Astrocyte (in vitro differentiated cells and primary cell): ENCODE data around the gene ITLN2. TPM values are rescaled to one million over a fixed set of nuclear protein-coding genes. Genes with fewer than 3 reads are reported as not detected.

Experiments used
- DNase-seq: peaks from one replicate; pipeline ENCODE4 v3.0.0-alpha.2; 2010; ENCODE audit warnings: low read depth
- FAIRE-seq: peaks from 2 replicates; lab custom pipeline; 2011; peaks lifted over from hg19 to GRCh38; lab: Jason Lieb, UNC
- H2AFZ ChIP-seq: 2 replicates; pipeline ENCODE4 v1.6.0; 2012; ENCODE audit warnings: low read depth, low read length, inconsistent platforms
- H3K27ac ChIP-seq: 2 replicates; pipeline ENCODE4 v1.5.1; 2011; ENCODE audit warnings: low read depth, low read length, inconsistent platforms
- H3K27me3 ChIP-seq: 2 replicates; pipeline ENCODE4 v1.6.0; 2011; ENCODE audit warnings: low read length, inconsistent platforms; ENCODE audit not compliant: insufficient read depth
- H3K36me3 ChIP-seq: 2 replicates; pipeline ENCODE4 v1.5.1; 2011; ENCODE audit warnings: low read length, inconsistent platforms; ENCODE audit not compliant: insufficient read depth
- H3K4me1 ChIP-seq: 2 replicates; pipeline ENCODE4 v1.5.1; 2011; ENCODE audit warnings: low read length, inconsistent platforms; ENCODE audit not compliant: insufficient read depth
- H3K4me2 ChIP-seq: 2 replicates; pipeline ENCODE4 v1.6.0; 2012; ENCODE audit warnings: low read length, inconsistent platforms
- H3K4me3 ChIP-seq: 2 replicates; pipeline ENCODE4 v1.5.1; 2011; ENCODE audit warnings: low read depth, mild to moderate bottlenecking, low read length, inconsistent platforms; ENCODE audit not compliant: insufficient read depth
- H3K79me2 ChIP-seq: 2 replicates; pipeline ENCODE4 v1.6.0; 2012; ENCODE audit warnings: mild to moderate bottlenecking, low read length, inconsistent platforms; ENCODE audit not compliant: insufficient read depth
- H3K9ac ChIP-seq: 2 replicates; pipeline ENCODE4 v1.6.0; 2012; ENCODE audit warnings: mild to moderate bottlenecking, low read length, inconsistent platforms
- H3K9me3 ChIP-seq: 2 replicates; pipeline ENCODE4 v1.5.1; 2012; ENCODE audit warnings: low read depth, mild to moderate bottlenecking, low read length, inconsistent platforms; ENCODE audit not compliant: insufficient read depth
- H4K20me1 ChIP-seq: 2 replicates; pipeline ENCODE4 v1.6.0; 2012; ENCODE audit warnings: low read length, inconsistent platforms; ENCODE audit not compliant: insufficient read depth
- H3K27ac Mint-ChIP-seq: one replicate; pipeline ENCODE4 v1.8.0; 2021; ENCODE audit warnings: mild to moderate bottlenecking, mixed read lengths; ENCODE audit not compliant: unreplicated experiment
- H3K27me3 Mint-ChIP-seq: one replicate; pipeline ENCODE4 v1.8.0; 2021; ENCODE audit warnings: low read depth, mixed read lengths; ENCODE audit not compliant: unreplicated experiment
- H3K36me3 Mint-ChIP-seq: one replicate; pipeline ENCODE4 v1.8.0; 2021; ENCODE audit warnings: low read depth, mixed read lengths; ENCODE audit not compliant: unreplicated experiment
- H3K4me1 Mint-ChIP-seq: one replicate; pipeline ENCODE4 v1.8.0; 2021; ENCODE audit warnings: low read depth, mixed read lengths; ENCODE audit not compliant: unreplicated experiment
- H3K4me3 Mint-ChIP-seq: one replicate; pipeline ENCODE4 v1.8.0; 2021; ENCODE audit warnings: mild to moderate bottlenecking, moderate library complexity, mixed read lengths; ENCODE audit not compliant: unreplicated experiment
- H3K9me3 Mint-ChIP-seq: one replicate; pipeline ENCODE4 v1.8.0; 2021; ENCODE audit warnings: mild to moderate bottlenecking, mixed read lengths; ENCODE audit not compliant: unreplicated experiment
- EZH2 ChIP-seq: IDR thresholded peaks from 2 replicates; pipeline ENCODE4 v1.6.1; 2012; ENCODE audit warnings: mild to moderate bottlenecking, low read length, inconsistent platforms; ENCODE audit not compliant: insufficient read depth
- total RNA-seq: library from RNA; stranded (reverse); gene quantifications from 2 replicates; pipeline ENCODE4 v1.2.1, GENCODE V29; 2021
- TF ChIP-seq, protein P1 (sequence below): IDR thresholded peaks from 2 replicates; pipeline ENCODE4 v1.5.1; 2011; ENCODE audit warnings: low read depth, mild to moderate bottlenecking, inconsistent platforms, low read length, moderate library complexity; ENCODE audit not compliant: insufficient read depth

The ITLN2 gene
- total RNA-seq, 1 donor from 2014 or later = not detected

DNA sequence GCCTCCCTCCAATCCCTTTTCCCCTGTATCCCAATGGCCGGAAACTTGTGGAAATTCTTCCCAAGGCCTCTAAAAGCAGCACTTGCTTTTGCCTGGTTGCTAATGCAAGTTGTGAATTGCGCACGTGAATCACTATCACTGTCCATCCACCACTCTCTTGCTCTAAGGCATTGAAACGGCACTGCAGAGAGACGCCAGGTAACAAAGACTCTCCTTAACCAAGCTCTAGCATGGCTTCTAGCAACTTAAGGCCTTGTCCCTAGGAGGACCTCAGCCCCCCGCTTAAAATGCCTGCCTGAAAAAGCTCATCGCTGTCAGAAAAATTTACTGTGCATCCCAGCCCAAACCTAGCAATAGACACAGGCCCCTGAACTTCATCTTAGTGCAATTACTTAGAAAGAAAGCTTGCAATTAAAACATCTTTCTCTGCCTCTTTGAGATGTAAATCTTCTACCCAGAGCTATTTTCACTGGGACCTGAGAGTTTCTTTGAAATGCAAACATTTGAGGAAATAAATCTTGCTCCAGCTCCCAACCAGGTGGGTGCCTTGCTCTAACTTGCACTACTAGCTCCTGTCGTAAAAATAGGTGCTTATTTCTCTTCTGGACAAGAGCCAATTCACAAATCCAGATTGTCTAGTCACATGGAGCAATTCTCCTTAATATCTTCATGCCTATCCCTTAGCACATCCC is 32.9 kb upstream of the ITLN2 start:
- no peak overlapping the region for H2AFZ ChIP-seq
- H3K36me3 Mint-ChIP-seq = no peaks in the 10 kb centered on the region
- H3K27ac ChIP-seq = no peak overlapping the region
- no peak overlapping the region for H3K4me3 ChIP-seq
- no peak for FAIRE-seq
- no peak overlapping the region for H3K9ac ChIP-seq
- no peaks in the 10 kb centered on the region for H3K4me1 Mint-ChIP-seq
- H3K27ac Mint-ChIP-seq = no peak overlapping the region
- no peak overlapping the region for H3K4me3 Mint-ChIP-seq
- TF ChIP-seq, protein P1, sequence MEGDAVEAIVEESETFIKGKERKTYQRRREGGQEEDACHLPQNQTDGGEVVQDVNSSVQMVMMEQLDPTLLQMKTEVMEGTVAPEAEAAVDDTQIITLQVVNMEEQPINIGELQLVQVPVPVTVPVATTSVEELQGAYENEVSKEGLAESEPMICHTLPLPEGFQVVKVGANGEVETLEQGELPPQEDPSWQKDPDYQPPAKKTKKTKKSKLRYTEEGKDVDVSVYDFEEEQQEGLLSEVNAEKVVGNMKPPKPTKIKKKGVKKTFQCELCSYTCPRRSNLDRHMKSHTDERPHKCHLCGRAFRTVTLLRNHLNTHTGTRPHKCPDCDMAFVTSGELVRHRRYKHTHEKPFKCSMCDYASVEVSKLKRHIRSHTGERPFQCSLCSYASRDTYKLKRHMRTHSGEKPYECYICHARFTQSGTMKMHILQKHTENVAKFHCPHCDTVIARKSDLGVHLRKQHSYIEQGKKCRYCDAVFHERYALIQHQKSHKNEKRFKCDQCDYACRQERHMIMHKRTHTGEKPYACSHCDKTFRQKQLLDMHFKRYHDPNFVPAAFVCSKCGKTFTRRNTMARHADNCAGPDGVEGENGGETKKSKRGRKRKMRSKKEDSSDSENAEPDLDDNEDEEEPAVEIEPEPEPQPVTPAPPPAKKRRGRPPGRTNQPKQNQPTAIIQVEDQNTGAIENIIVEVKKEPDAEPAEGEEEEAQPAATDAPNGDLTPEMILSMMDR = no peak
- TF ChIP-seq EZH2 = no peak
- no peak for DNase-seq
- H3K27me3 ChIP-seq = no peaks in the 10 kb centered on the region
- no peaks in the 10 kb centered on the region for H3K4me1 ChIP-seq
- no peaks in the 10 kb centered on the region for H4K20me1 ChIP-seq
- no peaks in the 10 kb centered on the region for H3K79me2 ChIP-seq
- peaks cover 1% of the 10 kb centered on the region for H3K9me3 Mint-ChIP-seq
- no peak overlapping the region for H3K4me2 ChIP-seq
- peaks cover 3% of the 10 kb centered on the region for H3K27me3 Mint-ChIP-seq
- H3K9me3 ChIP-seq = no peaks in the 10 kb centered on the region
- no peaks in the 10 kb centered on the region for H3K36me3 ChIP-seq

DNA sequence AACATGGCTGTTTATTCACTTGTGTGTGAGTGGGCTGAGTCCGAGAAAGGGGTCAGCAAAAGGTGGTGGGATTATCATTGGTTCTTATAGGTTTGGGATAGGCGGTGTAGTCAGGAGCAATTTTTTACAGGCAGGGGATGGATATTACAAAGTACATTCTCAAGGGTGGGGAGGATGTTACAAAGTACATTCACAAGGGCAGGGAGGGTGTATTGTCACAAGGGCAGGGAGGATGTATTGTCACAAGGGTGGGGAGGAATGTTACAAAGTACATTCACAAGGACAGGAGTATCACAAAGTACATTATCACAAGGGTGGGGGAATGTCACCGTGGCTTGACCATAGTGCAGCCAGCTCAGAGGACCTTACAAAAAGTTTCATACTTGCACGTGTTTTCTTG is 31.1 kb upstream of the ITLN2 start:
- no peak overlapping the region for H3K4me3 ChIP-seq
- H4K20me1 ChIP-seq = no peaks in the 10 kb centered on the region
- H3K4me1 ChIP-seq = no peaks in the 10 kb centered on the region
- no peak overlapping the region for H3K27ac ChIP-seq
- FAIRE-seq (no peak), DNase-seq (no peak)
- no peaks in the 10 kb centered on the region for H3K79me2 ChIP-seq
- no peaks in the 10 kb centered on the region for H3K9me3 ChIP-seq
- no peak overlapping the region for H3K27ac Mint-ChIP-seq
- H3K9ac ChIP-seq = no peak overlapping the region
- no peak overlapping the region for H2AFZ ChIP-seq
- H3K36me3 Mint-ChIP-seq = no peaks in the 10 kb centered on the region
- H3K36me3 ChIP-seq = no peaks in the 10 kb centered on the region
- peaks cover 2% of the 10 kb centered on the region for H3K9me3 Mint-ChIP-seq
- peaks cover 17% of the 10 kb centered on the region for H3K27me3 Mint-ChIP-seq
- no peak for TF ChIP-seq EZH2
- TF ChIP-seq, protein P1 = no peak
- H3K27me3 ChIP-seq = peaks cover 15% of the 10 kb centered on the region
- H3K4me3 Mint-ChIP-seq = no peak overlapping the region
- H3K4me2 ChIP-seq = no peak overlapping the region
- H3K4me1 Mint-ChIP-seq = no peaks in the 10 kb centered on the region
